Stimulated activated CD8-positive, alpha-beta memory T cell treated with anti-CD3 and anti-CD28 coated beads, Interleukin-4, amount 100 ng/mL, for 48 hours (primary cell): Measurements from ENCODE around the gene MACROD1.
"Not testable (repeated sequence)": the region's sequence is repeated elsewhere in the genome, so short reads cannot be mapped to it uniquely, and the experiment has no call there.

ENCODE experiments used
- DNase-seq: peaks from one replicate; pipeline ENCODE4 v3.0.0-alpha.2; 2020

Gene MACROD1

DNA sequence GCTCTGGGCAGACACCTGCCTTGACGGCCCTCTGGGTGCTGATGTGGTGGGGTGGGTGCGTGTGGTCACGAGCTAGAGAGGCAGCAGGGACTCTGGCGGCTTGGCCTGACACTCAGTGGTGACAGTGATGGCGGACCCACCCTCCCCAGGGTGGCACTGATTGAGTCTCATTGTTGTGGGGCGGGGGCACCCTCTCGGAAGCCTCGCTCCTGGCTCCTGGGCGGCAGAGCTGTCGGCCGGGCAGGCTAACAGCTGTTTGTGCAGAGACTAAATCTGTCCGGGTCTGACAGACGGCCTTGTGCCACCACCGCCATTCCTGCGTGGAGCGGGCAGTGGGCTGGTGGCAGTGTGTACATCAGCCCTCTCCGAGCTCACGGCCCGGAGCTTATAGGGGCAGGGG lies 114.6 kb downstream of the MACROD1 start:
- no peak for DNase-seq

GRCh38 chr11:64049509-64049908 lies 116.4 kb downstream of the MACROD1 start:
- no peak for DNase-seq

- no peak for DNase-seq
These were observed 117.7 kb downstream of the MACROD1 start for GRCh38 chr11:64048042-64048854.

DNA sequence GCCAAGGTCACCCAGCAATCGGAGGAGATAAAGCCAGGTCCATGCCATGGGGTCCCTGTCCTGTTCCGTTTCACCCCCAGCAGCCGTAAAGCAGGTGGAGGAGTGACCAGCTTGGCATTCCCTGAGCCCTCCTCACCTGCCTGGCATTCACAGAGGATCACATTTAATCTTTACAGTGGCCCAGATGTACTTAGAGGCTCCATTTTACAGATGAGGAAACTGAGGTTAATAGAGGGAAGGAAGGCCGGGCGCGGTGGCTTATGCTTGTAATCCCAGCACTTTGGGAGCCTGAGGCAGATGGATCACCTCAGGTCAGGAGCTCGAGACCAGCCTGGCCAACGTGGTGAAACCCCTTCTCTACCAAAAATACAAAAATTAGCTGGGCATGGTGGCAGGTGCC lies 118.5 kb downstream of the MACROD1 start:
- not testable (repeated sequence) for DNase-seq

- DNase-seq, result no peak
These were observed 120.2 kb downstream of the MACROD1 start for GRCh38 chr11:64045700-64046099.

DNA sequence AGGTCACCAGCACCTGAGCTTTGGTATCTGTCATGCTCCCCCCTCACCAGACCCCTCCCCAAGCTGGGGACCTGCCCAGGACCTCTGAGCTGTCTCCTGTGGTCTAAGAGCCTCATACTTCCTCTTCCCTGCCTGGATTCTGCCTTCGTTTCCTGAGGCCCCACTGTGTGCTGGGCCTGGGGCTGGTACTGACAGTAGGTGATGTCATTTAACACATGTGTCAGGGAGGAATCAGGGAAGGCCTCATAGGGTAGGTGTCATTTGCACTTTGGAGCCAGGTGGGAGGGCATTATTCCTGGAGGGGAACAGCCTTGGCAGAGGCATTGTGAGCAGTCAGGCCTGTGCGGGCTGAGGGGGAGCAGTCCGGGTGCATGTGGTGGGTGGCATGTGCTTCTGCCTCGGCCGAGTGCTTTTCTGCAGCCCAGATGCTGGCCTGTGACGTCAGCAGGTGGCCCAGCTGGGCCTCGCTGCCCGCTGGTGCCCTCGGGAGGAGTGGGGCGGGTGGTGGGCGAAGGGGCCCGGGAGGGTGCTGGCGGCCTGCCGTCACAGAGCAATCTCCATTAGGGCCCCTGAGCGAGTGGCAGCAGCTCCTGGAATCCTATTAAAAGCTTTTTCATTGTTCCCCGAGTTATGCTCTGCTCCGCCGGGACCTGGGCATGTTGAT lies 121.1 kb downstream of the MACROD1 start:
- DNase-seq, result no peak

- no peak for DNase-seq
These were observed 122.4 kb downstream of the MACROD1 start for GRCh38 chr11:64043545-64043944.

DNA sequence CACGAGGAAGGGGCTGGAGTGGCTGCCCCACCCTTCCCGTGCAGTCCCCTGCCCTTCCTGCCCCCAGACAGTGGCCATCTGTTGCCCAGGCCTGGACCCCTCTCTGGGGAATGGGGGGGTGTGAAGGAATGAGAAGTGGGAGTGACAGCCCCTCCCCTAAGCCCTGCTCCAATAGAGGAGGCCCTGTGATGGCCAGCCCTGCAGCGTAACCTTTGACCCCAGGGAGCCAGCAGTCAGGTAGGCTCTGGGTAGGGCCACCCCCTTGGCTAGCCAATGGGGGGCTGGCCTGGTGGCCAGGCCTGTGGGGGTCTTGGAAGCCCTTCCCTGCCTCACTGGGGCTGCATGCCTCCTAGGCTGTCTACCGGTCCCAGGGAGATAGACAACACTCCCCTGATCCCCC lies 123.6 kb downstream of the MACROD1 start:
- DNase-seq, result no peak

- DNase-seq, result no peak
These were observed 124.1 kb downstream of the MACROD1 start for GRCh38 chr11:64041846-64042245.

DNA sequence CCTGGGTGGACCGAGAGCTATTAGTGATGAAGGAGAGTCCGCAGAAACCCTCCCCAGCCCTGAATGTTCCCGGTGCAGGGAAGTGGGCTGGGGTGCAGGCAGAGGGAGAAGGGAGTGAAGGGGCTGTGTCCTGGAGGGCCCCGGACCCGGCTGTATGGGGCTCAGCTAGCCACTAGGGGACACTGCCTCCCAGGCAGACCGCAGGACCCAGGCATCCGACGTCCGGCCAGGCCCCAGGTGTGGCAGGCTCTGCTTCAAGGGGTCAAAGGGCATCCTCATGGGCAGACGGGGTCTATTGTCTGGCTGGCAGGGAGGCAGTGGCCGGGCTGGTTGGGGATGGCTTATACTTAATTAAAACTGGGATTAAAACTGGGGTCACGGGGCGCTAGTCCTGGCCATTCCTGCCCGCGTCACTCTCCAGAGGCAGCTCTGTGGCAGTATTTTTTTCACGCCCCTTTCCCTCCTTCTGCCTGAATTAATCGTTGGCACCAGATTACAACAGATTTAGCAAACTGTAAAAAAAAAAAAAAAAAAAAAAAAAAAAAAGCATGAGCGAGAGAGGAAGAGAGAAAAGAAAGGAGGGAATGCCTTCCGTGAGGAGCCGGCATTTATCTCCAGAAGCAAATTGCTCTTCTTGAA lies 125.1 kb downstream of the MACROD1 start:
- no peak for DNase-seq

GRCh38 chr11:64039012-64039665 lies 126.8 kb downstream of the MACROD1 start:
- DNase-seq, result no peak

DNA sequence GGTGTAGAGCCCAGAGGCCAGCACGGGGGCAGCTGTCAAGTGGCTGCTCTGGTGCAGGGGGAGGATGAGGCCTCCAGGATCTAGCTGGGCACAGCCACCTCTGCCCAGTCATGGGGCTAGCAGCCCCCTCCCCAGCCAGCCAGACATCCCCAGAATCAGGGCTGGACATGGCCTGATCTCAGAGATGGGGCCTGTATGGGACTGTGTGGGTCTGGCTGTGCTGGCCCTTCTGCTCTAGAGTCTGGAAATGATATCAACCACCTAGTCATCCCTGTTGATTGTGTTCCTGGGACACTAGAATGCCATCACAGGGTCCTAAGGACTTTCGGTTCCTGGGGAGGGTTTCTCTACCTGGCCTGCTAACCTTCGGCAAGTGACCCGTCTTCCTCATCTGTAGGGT lies 127.4 kb downstream of the MACROD1 start:
- DNase-seq, result no peak

DNA sequence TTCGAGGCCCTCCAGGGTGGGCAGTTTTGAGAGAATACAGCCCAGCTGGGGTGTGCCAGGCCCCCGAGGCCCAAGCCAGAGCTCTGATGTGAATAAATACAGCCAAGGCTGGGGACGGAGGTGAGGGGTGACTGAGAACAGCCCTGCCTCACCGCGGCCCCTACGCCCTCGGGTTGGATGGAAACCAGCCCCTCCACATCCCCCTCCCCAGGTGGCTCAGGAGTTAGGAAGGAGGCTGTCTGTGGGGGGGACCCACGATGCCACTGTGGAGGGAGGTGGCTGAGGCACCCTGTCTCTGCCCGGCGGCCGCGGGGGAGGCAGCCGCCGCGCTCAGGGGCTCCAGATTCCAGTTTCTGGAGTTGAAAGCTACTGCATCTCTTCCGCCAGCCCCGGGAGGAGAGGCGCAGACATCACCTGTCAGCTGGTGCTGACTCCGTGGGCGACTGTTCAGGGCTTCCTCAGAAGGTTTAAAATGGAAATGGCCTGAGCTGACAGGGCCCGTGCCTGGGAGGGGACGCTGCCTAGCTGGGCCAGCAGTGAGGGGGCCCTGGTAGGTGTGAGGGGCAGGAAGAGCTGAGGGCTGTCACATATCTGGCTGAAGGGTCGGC lies 128.8 kb downstream of the MACROD1 start:
- DNase-seq, result no peak

GRCh38 chr11:64036087-64037026 lies 129.6 kb downstream of the MACROD1 start:
- peak; percentile 32 for DNase-seq

DNA sequence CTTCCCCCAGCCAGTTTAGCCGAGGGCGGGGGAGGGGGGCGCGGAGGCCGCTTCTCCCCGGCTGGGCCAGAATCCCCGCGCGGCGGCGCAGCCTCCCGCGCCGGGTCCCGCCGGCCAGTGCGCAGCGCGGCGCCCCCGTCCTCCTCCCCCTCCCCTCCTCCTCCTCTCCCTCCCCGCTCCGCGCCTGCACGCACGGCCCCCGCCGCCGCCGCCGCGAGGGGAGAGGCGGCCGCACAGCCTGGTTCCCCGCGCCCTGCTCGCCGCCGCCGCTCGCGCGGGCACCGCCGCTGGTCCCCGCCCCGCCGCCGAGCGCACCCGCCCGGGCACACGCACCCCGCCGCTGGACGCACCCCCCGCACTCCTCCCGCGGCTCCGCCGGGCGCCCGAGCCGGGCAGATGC lies 130.3 kb downstream of the MACROD1 start, which contains the start of gene FLRT1:
FLRT1 (plus strand) TSS at position 356 of the 400 bp plus-strand sequence. CDS start 80,337 bp downstream, outside the sequence.
- no peak for DNase-seq

DNA sequence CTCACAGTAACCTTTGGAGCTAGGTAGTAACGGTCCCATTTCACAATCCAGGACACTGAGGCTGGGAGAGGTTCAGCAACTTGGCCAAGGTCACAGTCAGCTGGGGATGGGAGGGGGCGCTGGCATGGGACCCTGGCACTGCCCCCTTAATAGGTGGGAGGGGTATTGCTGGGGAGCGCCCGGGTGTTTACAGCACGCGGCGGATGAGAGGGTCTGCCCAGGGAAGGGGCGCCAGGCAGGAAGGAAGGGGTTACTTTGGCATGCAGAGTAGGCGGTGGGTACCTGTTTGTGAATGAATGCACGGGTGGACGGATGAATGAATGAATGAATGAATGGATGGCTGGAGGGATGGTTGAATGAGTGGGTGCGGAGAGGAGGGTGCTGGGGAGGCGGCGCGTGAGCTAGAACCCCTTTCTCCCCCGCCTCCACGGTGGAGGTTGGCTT lies 130.8 kb downstream of the MACROD1 start:
- no peak for DNase-seq

DNA sequence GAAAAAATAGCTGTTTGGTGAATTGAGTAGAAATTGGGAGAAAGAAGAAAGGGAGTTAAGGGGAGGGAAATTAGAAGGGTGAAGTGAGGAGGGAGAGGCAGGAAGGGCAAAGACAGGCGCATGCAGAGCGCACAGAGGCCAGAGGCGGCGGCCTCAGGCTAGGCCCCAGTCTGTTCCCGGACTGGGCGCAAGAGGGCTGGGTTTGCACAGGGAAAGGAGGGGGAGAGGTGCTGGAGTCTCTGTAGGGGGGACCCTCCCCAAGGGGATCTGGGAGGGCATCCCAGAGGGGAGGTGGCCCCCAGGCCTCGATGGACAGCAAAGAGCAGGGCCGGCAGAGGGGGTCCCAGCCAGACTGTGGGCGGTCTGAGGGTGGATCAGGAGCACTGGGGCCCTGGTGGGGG lies 131.5 kb downstream of the MACROD1 start:
- DNase-seq, result no peak

DNA sequence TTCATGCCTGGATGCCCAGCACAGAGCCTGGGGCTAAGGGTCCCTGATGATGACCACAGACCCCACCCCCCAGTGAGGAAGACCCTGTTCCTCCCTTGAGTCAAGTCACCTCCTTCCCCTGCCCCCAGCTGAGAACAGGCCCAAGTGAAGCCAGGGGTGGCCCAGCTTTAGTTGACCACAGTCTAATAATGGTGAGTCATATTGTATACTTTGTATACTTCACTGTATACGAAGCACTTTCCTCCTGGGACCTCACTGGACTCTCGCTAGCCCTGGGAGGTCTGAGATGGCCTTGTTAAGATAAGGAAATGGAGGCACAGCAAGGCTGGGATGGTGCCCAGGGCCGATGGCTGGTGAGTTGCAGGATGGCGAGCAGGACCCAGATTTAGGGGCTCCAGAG lies 133.9 kb downstream of the MACROD1 start:
- no peak for DNase-seq

- no peak for DNase-seq
These were observed 134.9 kb downstream of the MACROD1 start for GRCh38 chr11:64031001-64031400.

DNA sequence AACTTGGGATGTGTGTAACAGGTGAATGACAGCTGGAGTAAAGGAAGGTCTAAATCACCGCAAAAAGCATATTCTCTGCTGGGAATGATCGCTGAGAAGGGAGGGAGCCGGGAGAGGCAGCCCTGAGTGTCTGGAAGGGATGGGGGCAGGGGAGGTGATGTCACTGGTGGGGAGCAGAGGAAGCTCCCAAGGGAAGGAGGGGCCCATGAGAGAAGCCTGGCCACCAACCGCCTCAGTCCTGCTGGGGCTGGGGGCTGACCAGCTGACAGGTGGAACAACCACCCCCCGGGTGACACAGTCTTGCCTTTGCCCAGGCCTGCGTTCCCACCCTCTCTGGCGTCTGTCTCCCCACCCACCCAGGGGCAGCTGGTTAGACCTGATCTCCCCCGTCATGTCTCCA lies 136.1 kb downstream of the MACROD1 start:
- DNase-seq, result no peak

DNA sequence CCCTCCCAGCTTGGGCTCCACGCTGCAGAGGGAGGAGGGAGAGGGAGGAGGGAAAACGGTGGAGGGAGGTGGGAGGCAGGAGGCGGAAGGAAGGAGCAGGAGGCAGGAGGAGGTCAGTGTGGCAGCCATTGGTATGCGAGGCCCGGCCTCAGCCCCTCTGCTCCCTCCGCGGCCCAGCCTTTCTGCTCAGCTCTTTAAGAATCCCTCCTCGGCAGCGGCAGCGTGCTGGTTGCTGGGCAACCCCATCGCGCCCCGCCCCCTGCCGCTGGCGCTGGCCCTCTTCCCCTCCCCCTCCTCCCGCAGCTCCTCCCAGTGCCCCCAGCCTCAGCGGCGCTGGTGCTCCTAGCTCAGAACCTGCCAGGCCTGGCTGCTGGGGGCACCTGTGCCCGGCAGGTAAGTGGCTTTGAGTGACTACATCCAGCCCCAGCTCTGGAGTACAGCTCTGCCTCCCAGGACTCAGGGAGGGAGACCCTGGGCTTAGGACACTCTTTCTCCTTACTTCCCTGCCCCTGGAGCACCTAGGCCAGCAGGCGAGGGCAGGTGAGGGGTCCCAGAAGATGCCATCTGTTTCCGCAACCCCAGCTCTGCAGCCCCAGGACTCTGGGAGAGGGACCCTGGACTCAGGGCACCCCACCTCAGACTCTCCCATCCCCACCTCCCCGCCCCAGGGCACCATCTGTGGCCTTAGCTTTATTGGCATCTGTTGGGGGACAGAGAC lies 137.4 kb downstream of the MACROD1 start:
- no peak for DNase-seq
